SJSA1 (cell line): Measurements from ENCODE around the gene DRG2. TPM values are rescaled to one million over a fixed set of nuclear protein-coding genes. Genes with fewer than 3 reads are reported as not detected.
A peak's percentile ranks its signal among the peaks of the same experiment; 100 is the strongest.

Experiments used
- DNase-seq, 2 experiments: peaks; one replicate each; pipeline ENCODE4 v3.0.0-alpha.2; 2015 to 2020; ENCODE audit warnings: low spot score in 2 of 2, low read depth in 1 of 2
- H3K27ac ChIP-seq: fragments of 250-450 bp; sonication (Bioruptor Pico); 2 replicates; pipeline ENCODE4 v1.5.1; 2020; ENCODE audit warnings: mild to moderate bottlenecking, moderate library complexity
- H3K27me3 ChIP-seq: fragments of 250-450 bp; sonication (Bioruptor Pico); replicated peaks from 2 replicates; pipeline ENCODE4 v1.5.1; 2020; ENCODE audit warnings: mild to moderate bottlenecking, moderate library complexity
- H3K36me3 ChIP-seq: fragments of 250-450 bp; sonication (Bioruptor Pico); 2 replicates; pipeline ENCODE4 v1.5.1; 2020; ENCODE audit warnings: mild to moderate bottlenecking
- H3K4me1 ChIP-seq: fragments of 250-450 bp; sonication (Bioruptor Pico); replicated peaks from 2 replicates; pipeline ENCODE4 v1.6.1; 2021; ENCODE audit warnings: mild to moderate bottlenecking
- H3K4me3 ChIP-seq: fragments of 250-450 bp; sonication (Bioruptor Pico); 2 replicates; pipeline ENCODE4 v1.5.1; 2020; ENCODE audit warnings: mild to moderate bottlenecking
- H3K9me3 ChIP-seq: fragments of 250-450 bp; sonication (Bioruptor Pico); replicated peaks from 2 replicates; pipeline ENCODE4 v1.5.1; 2020; ENCODE audit warnings: mild to moderate bottlenecking
- total RNA-seq: library from RNA; depleted of rRNA; stranded (reverse); fragments of >200 nt; shearing (Covaris generic); gene quantifications from 2 replicates; pipeline ENCODE4 v1.2.3, GENCODE V29; 2014

Gene DRG2
- total RNA-seq, 1 experiment from 2014 or later: 58.1 TPM

DNA sequence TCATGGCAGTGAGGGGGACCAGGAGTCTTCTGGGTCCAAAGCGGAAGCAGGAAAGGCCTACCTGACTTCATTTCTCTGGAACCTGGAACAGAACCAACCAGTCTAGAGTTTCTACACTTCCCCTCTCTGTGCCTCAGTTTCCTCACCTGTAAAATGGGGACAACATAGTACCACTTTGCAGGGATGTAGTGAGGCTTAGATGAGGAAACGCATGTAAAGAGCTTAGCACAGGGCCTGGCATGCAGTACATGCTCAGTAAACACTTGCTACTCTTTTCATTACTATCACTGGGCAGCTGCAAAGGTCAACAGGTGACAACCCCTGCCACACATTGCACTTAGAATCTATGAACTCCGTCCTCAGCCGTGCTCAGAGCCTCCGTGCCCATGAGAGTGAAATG lies 45.0 kb downstream of the DRG2 start:
- no peak overlapping the region for H3K27ac ChIP-seq
- no peak for DNase-seq
- no peaks in the 10 kb centered on the region for H3K36me3 ChIP-seq
- H3K4me1 ChIP-seq: no peaks in the 10 kb centered on the region
- no peaks in the 10 kb centered on the region for H3K27me3 ChIP-seq
- H3K4me3 ChIP-seq: no peak overlapping the region
- H3K9me3 ChIP-seq: no peaks in the 10 kb centered on the region

DNA sequence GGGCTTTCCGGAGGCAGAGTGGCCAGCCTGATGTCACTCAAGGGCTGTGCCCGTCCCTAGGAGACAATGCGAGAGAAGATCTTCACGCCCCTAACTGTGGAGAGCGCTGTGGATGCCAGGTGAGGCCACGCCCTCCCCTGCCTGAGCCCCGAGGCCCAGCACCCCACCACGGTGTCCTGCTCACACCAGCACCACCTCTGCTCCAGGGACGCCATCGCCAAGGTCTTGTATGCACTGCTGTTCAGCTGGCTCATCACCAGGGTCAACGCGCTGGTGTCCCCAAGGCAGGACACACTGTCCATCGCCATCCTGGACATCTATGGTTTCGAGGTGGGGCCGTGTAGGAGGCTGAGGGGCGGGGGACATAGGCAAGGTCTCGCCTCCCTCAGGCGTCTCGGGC lies 48.6 kb downstream of the DRG2 start:
- Histone ChIP-seq H3K4me1 (no peaks in the 10 kb centered on the region), H3K27me3 (no peaks in the 10 kb centered on the region), H3K9me3 (no peaks in the 10 kb centered on the region), H3K27ac (no peak overlapping the region), H3K4me3 (no peak overlapping the region), H3K36me3 (no peaks in the 10 kb centered on the region)
- no peak for DNase-seq

DNA sequence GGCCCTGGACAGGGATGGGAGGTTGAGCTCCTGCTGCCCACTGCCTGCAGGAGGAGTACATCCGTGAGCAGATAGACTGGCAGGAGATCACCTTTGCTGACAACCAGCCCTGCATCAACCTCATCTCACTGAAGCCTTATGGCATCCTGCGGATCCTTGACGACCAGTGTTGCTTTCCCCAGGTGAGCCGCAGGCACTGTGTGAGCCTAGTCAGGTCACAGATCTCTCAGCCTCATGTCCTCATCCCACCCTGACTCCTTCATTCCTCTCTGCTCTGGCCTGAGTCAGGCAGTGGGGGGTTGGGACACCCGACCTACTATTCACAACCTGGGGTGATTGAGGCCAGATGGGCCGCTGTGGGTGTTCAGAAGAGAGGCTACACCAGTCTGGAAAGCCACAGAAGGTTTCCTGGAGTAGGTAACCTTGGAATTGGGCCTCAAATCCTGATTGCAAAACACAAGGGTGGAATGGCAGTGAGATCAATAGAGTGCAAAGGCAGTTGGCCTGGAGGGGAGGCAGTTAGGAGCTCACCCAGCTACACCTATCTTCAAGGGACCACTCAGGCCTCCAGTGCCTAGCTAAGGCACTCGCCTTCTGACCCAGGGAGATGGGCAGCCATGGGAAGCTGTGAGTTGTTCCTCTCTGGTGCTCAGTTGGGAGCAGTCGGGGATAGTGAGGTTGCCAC lies 50.5 kb downstream of the DRG2 start:
- no peaks in the 10 kb centered on the region for H3K36me3 ChIP-seq
- H3K4me3 ChIP-seq: no peak overlapping the region
- no peaks in the 10 kb centered on the region for H3K9me3 ChIP-seq
- no peaks in the 10 kb centered on the region for H3K27me3 ChIP-seq
- no peak for DNase-seq
- H3K4me1 ChIP-seq: no peaks in the 10 kb centered on the region
- H3K27ac ChIP-seq: no peak overlapping the region

DNA sequence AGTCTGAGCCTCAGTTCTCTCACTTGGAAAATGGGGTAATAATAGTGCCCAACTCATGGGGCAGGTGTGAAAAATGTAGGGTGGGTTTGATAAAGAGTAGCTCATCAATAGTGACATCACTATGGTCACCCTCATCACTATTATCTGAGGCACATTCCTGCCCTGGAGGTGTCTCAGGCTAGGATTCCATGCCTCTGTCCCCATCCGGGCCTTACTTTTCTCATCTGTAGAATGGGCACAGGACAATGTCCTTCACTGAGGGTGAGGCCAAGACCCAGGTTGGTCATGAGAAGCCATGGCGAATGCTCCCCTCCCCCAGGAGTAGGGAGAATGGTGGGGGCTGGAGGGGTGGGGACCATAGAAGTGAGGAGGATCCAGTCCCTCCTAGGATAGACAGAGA lies 51.3 kb downstream of the DRG2 start:
- Histone ChIP-seq H3K27me3 (no peaks in the 10 kb centered on the region), H3K4me3 (no peak overlapping the region), H3K36me3 (no peaks in the 10 kb centered on the region), H3K27ac (no peak overlapping the region), H3K9me3 (no peaks in the 10 kb centered on the region), H3K4me1 (no peaks in the 10 kb centered on the region)
- DNase-seq: no peak

DNA sequence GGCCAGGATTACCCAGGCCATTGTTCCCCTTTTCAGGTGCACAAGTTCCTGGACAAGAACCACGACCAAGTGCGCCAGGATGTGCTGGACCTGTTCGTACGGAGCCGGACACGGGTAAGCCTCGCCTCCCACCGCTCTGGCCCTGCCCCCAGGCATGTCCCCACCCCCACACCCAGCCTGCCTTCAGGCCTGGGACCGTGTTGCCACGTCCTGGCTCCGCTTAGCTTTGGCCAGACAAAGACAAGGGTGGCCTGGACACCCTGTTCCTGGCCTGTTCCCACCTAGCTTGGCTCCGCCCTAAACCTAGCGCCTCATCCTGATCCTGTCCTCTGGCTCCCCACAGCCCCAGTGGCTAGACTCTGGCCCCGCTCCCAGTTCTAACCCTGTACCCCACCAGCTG lies 51.8 kb downstream of the DRG2 start:
- no peaks in the 10 kb centered on the region for H3K9me3 ChIP-seq
- H3K27ac ChIP-seq: no peak overlapping the region
- no peaks in the 10 kb centered on the region for H3K27me3 ChIP-seq
- H3K36me3 ChIP-seq: no peaks in the 10 kb centered on the region
- no peak for DNase-seq
- H3K4me1 ChIP-seq: no peaks in the 10 kb centered on the region
- no peak overlapping the region for H3K4me3 ChIP-seq

DNA sequence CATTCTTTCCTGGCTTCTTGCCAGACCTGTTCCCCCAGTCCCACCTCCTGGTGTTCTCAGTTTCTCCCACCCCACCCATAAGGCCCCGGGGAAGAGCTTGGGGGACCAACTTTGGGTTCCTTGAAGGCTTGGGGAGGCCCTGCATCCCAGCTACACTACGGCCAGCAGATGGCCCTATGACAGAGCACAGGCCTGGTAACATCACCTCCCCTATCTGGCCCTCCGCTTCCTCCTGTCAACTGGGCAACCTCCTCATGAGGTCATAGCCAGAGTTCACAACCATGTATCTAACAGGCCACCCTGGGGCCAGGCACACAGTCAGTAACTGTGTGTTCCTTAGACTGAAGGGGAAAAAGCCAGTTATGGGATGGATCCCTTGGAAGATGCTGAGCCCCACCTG lies 52.2 kb downstream of the DRG2 start:
- H3K4me3 ChIP-seq: no peak overlapping the region
- no peak overlapping the region for H3K27ac ChIP-seq
- H3K4me1 ChIP-seq: no peaks in the 10 kb centered on the region
- no peaks in the 10 kb centered on the region for H3K27me3 ChIP-seq
- H3K9me3 ChIP-seq: no peaks in the 10 kb centered on the region
- H3K36me3 ChIP-seq: no peaks in the 10 kb centered on the region
- no peak for DNase-seq

DNA sequence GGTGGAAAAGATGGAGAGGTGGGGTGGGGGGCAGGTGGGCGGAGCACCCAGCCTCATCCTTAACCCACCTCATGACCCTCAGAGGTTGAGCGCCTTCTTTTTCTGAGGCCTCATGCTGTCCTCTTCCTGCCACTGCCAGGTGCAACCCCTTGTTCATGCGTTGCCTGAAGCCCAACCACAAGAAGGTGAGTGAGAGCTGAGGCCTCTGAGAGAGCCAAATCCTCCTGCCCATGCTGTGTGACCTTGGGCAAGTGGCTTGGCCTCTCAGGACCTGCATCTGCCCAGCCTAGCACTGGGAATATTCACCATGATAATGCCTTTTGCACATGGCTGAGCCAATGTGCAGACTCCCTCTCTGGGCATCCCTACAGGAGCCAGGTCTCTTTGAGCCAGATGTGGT lies 52.9 kb downstream of the DRG2 start:
- DNase-seq: no peak
- H3K27ac ChIP-seq: no peak overlapping the region
- H3K4me1 ChIP-seq: no peaks in the 10 kb centered on the region
- H3K36me3 ChIP-seq: no peaks in the 10 kb centered on the region
- no peaks in the 10 kb centered on the region for H3K27me3 ChIP-seq
- no peak overlapping the region for H3K4me3 ChIP-seq
- H3K9me3 ChIP-seq: no peaks in the 10 kb centered on the region

DNA sequence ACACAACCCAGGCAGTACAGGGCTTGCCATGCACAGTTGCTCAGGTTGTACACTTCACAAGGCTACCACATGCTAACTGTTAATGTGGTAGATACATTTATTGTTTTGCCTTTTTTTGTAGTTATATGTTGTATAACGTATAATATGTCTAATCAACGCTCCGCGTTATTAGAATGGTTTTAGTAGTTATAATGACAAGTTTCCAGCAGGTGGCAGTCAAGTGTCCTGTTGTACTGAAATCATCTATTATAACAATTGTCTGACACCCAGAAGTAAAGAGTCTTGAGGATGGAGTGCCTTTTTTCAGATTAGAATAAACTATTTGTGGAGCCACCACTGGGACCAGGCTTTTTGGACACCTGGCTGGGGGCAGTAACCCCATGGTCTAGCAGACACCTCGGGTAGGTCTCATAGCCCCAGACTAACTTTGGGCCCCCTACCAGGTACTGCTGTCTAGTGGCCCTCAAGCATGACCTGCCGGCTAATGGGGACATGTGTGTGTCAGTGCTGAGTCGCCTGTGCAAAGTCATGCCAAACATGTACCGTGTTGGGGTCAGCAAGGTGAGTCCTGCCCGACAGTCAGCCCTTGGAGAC lies 53.6 kb downstream of the DRG2 start:
- Histone ChIP-seq H3K36me3 (no peaks in the 10 kb centered on the region), H3K4me1 (no peaks in the 10 kb centered on the region), H3K27me3 (no peaks in the 10 kb centered on the region), H3K4me3 (no peak overlapping the region), H3K27ac (no peak overlapping the region), H3K9me3 (no peaks in the 10 kb centered on the region)
- DNase-seq: peak in 1 of 2 experiments; percentile 38

DNA sequence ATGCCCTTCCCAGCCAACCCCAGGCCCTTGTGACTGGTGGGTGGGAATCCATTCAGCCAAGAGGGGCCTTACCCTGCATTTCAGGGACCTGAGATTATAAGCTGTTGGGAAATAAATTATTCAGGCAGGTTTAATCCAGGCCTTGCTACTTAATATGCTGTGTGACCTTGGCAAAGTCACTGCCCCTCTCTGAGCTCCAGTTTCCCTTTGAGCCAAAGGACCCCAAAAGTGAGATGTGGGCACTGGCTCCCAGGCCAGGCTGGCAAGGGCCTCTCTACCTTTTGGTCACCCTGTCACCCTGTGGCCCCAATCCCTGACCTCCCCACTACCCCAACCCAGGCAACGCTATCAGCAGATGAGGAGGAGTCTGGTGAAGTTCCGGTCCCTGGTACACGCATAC lies 54.7 kb downstream of the DRG2 start:
- Histone ChIP-seq H3K27me3 (no peaks in the 10 kb centered on the region), H3K36me3 (no peaks in the 10 kb centered on the region), H3K9me3 (no peaks in the 10 kb centered on the region), H3K4me1 (no peaks in the 10 kb centered on the region), H3K4me3 (no peak overlapping the region), H3K27ac (no peak overlapping the region)
- DNase-seq: no peak

DNA sequence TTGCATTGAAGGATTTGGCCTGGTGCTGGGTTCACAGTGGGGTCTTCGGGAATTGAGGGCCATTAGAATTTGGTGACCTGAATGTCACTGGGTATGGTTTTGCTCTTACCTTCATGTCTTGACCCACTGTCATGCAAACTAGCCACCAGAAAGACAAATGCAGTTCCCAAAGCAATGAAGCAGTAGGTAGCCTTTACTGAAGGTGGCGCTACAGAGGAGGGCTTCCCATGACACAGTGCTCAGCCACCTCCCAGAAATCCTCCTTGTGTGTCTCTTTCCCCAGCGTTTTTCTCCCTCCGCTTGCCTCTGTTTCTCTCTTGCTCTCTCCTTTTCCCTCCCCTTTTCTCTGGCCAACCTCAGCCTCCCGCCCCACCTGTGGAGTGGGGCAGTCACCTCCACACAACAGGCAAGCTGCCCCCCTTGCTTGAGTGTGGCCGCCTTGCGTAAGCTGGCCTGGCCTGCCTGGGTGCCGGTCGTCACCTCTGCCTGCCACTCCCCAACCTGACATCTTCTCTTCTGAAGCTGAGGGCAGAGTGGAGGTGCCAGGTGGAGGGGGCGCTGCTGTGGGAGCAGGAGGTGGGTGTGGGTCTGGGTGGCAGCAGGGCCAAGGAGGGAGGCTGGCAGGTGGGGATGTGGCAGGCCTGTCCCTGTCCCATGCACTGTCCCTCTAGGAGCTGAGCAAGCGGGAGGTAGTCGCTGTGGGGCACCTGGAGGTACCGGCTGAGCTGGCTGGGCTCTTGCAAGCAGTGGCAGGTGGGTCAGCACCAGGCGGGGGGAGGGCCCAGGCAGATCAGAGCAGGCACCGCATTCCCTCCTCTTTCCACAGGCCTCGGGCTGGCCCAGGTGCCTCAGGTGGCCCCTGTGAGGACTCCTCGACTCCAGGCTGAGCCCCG lies 55.5 kb downstream of the DRG2 start:
- H3K27ac ChIP-seq: no peak overlapping the region

DNA sequence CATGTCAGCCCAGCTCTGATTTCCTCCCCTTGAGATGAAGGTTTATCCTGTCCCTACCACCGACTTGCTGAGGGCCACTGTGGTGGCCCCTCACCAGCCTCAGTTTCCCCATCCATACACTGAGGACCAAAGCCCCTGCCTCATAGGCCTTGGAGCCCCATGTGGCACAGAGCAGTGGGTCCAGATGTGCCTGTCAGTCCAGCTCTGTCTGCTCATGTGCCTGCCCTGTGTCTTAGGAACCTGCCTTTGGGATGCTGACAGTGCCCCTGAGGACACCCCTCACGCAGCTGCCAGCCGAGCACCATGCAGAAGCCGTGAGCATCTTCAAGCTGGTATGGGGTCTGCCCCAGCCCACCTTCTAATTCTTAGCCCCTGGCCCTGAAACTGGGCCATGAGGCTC lies 56.5 kb downstream of the DRG2 start:
- Histone ChIP-seq H3K27ac (no peak overlapping the region), H3K4me3 (no peak overlapping the region), H3K4me1 (no peaks in the 10 kb centered on the region), H3K36me3 (no peaks in the 10 kb centered on the region), H3K9me3 (no peaks in the 10 kb centered on the region), H3K27me3 (no peaks in the 10 kb centered on the region)
- DNase-seq: no peak

More for the DNA sequence above, 55.5 kb downstream of the DRG2 start:
- H3K27me3 ChIP-seq: no peaks in the 10 kb centered on the region
- no peaks in the 10 kb centered on the region for H3K9me3 ChIP-seq
- no peak for DNase-seq
- H3K4me1 ChIP-seq: no peaks in the 10 kb centered on the region
- no peaks in the 10 kb centered on the region for H3K36me3 ChIP-seq
- no peak overlapping the region for H3K4me3 ChIP-seq

DNA sequence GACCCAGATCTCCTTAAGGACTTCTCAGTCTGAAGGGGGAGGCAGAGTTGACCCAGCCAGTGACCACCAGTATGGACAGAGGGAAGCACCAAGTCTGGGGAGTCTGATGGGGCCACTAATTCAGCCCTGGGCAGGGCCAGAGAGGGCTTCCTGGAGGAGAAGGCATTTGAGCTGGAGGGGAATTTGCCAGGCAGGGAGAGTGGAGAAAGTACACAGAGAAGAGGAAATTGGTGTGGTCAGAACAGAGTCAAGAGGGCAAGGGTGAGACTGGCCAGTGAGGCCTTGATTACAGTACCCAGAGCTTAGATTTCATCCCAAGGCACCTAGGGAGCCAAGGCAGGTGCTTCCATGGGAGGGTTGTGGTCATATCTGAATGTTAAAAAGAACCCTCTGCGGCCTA lies 57.1 kb downstream of the DRG2 start:
- no peak for DNase-seq
- no peak overlapping the region for H3K27ac ChIP-seq

DNA sequence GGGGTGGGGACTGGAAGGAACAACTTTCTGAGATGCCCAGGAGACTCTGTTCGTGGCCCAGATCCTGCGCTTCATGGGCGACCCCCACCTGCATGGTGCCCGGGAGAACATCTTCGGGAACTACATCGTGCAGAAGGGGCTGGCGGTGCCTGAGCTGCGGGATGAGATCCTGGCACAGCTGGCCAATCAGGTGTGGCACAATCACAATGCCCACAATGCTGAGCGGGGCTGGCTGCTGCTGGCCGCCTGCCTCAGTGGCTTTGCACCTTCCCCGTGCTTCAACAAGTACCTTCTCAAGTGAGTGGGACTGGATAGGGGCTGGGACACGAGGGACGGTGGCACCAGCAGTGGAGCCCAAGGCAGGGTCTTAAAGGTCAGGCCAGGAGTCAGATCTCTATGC lies 58.1 kb downstream of the DRG2 start:
- no peaks in the 10 kb centered on the region for H3K4me1 ChIP-seq
- no peak overlapping the region for H3K27ac ChIP-seq
- no peak overlapping the region for H3K4me3 ChIP-seq
- no peaks in the 10 kb centered on the region for H3K36me3 ChIP-seq
- H3K9me3 ChIP-seq: no peaks in the 10 kb centered on the region
- DNase-seq: no peak
- no peaks in the 10 kb centered on the region for H3K27me3 ChIP-seq

More for the DNA sequence above, 57.1 kb downstream of the DRG2 start:
- H3K9me3 ChIP-seq: no peaks in the 10 kb centered on the region
- no peak overlapping the region for H3K4me3 ChIP-seq
- H3K36me3 ChIP-seq: no peaks in the 10 kb centered on the region
- H3K27me3 ChIP-seq: no peaks in the 10 kb centered on the region
- H3K4me1 ChIP-seq: no peaks in the 10 kb centered on the region

DNA sequence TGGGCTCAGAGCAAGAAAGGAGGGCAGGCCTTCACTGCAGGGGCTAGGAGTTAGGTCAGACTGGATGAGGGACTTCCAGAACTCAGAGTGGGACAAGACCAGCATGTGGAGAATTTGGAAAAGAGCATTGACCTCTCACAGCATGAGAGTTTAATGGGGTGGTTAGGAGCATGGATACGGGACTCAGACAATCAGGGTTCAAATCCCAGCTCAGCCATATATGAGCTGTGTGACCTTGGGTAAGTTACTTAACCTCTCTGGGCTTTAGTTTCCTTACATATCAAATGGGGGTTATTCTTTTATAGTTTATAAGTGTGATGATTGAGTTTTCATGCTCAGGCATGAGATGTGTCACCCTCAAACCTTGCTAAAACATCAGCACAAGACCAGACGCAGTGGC lies 58.5 kb downstream of the DRG2 start:
- no peaks in the 10 kb centered on the region for H3K27me3 ChIP-seq
- no peak overlapping the region for H3K27ac ChIP-seq
- no peaks in the 10 kb centered on the region for H3K9me3 ChIP-seq
- DNase-seq: no peak
- H3K4me3 ChIP-seq: no peak overlapping the region
- H3K36me3 ChIP-seq: no peaks in the 10 kb centered on the region
- no peaks in the 10 kb centered on the region for H3K4me1 ChIP-seq
